K562 (cell line): ENCODE data around the gene AGFG2. TPM values are rescaled to one million over a fixed set of nuclear protein-coding genes. Genes with fewer than 3 reads are reported as not detected.

Experiments used
- ATAC-seq: fragments of 200-7000 bp; cut with Tn5 transposase; 3 replicates; pipeline ENCODE4 v1.9.1; 2020; ENCODE audit warnings: moderate library complexity
- BruUV-seq: library from RNA; stranded (reverse); fragments of 400-500 nt; replicated peaks from 2 replicates; lab custom pipeline; 2021; lab: Mats Ljungman, UMichigan
- CTCF ChIA-PET: fragments of 300-600 bp; formaldehyde crosslinking; extraction: SDS; loops from one replicate; lab custom pipeline; 2021; ENCODE audit warnings: low intra/inter-chr PET ratio; lab: Yijun Ruan, JAX
- POLR2A ChIA-PET: fragments of 300-600, 350-650 bp; sonication (Branson Sonifier 250); formaldehyde crosslinking; extraction: SDS; loops from one replicate; lab custom pipeline; 2021; ENCODE audit warnings: antibody characterized with exemption, inconsistent platforms; lab: Yijun Ruan, JAX
- DNase-seq, 4 experiments: peaks; one replicate each; pipeline versions ENCODE4 v3.0.0 to v3.0.0-alpha.2; 2011 to 2018; ENCODE audit warnings: low spot score in 3 of 4, mixed read lengths in 3 of 4; ENCODE audit errors: extremely low read depth in 1 of 4
- FAIRE-seq: peaks from 2 replicates; lab custom pipeline; 2011; peaks lifted over from hg19 to GRCh38; lab: Jason Lieb, UNC
- H2AFZ ChIP-seq: 2 replicates; pipeline ENCODE4 v1.6.0; 2011; ENCODE audit warnings: low read depth, low read length, control low read depth, inconsistent platforms
- H3K27ac ChIP-seq: fragments of 200-600 bp; 3 replicates; pipeline ENCODE4 v1.8.0; 2011; ENCODE audit warnings: low read depth, mild to moderate bottlenecking, control low read depth, inconsistent platforms, low read length, moderate library complexity, mixed read lengths; ENCODE audit errors: extremely low read depth
- H3K27me3 ChIP-seq, 2 experiments: fragments of 300-600 bp in 1 of 2; 2 replicates in 1 of 2; 3 replicates in 1 of 2; pipeline versions ENCODE4 v1.6.0 to v1.8.0; 2011; ENCODE audit warnings: inconsistent platforms in 2 of 2, low read length in 2 of 2, mild to moderate bottlenecking in 1 of 2, mixed read lengths in 1 of 2, moderate library complexity in 1 of 2; ENCODE audit not compliant: control insufficient read depth in 2 of 2, insufficient read depth in 2 of 2
- H3K36me3 ChIP-seq: fragments of 300-600 bp; 3 replicates; pipeline ENCODE4 v1.8.0; 2011; ENCODE audit warnings: mild to moderate bottlenecking, low read length, inconsistent platforms; ENCODE audit not compliant: control insufficient read depth, insufficient read depth
- H3K4me1 ChIP-seq, 2 experiments: fragments of 200-600 bp in 1 of 2; replicated peaks in 1 of 2; 2 replicates in 1 of 2; 3 replicates in 1 of 2; pipeline versions ENCODE4 v1.5.1 to v1.8.0; 2011; ENCODE audit warnings: inconsistent platforms in 2 of 2, low read length in 2 of 2, mild to moderate bottlenecking in 1 of 2, mixed read lengths in 1 of 2, moderate library complexity in 1 of 2; ENCODE audit not compliant: control insufficient read depth in 2 of 2, insufficient read depth in 2 of 2
- H3K4me2 ChIP-seq: 2 replicates; pipeline ENCODE4 v1.6.1; 2011; ENCODE audit warnings: low read length, control low read depth, inconsistent platforms, mixed read lengths; ENCODE audit not compliant: insufficient read depth
- H3K4me3 ChIP-seq: fragments of 200-600 bp; sonication (generic), shearing (Covaris generic); 2 replicates; pipeline ENCODE4 v1.5.1; 2016; ENCODE audit warnings: control low read depth, inconsistent platforms
- H3K79me2 ChIP-seq: fragments of 200-600 bp; 3 replicates; pipeline ENCODE4 v1.8.0; 2011; ENCODE audit warnings: low read length, inconsistent platforms; ENCODE audit not compliant: control insufficient read depth, insufficient read depth
- H3K9ac ChIP-seq, 2 experiments: 2 replicates each; pipeline versions ENCODE4 v1.6.0 to v1.6.1; 2011; ENCODE audit warnings: low read depth in 2 of 2, low read length in 2 of 2, control low read depth in 1 of 2, inconsistent platforms in 1 of 2, mild to moderate bottlenecking in 1 of 2, mixed read lengths in 1 of 2; ENCODE audit not compliant: insufficient read depth in 1 of 2
- H3K9me1 ChIP-seq: one replicate; pipeline ENCODE4 v1.6.0; 2011; ENCODE audit warnings: inconsistent platforms, mild to moderate bottlenecking, low read length, moderate library complexity; ENCODE audit not compliant: control insufficient read depth, insufficient read depth
- H3K9me3 ChIP-seq: replicated peaks from 2 replicates; pipeline ENCODE4 v1.5.1; 2011; ENCODE audit warnings: low read depth, low read length, inconsistent platforms; ENCODE audit not compliant: control insufficient read depth, insufficient read depth
- H4K20me1 ChIP-seq: replicated peaks from 2 replicates; pipeline ENCODE4 v1.6.1; 2011; ENCODE audit warnings: low read length, inconsistent platforms, mixed read lengths; ENCODE audit not compliant: control insufficient read depth, insufficient read depth
- ADNP ChIP-seq: fragments of 200-800 bp; sonication (Bioruptor generic); IDR thresholded peaks from 2 replicates; pipeline ENCODE4 v1.6.1; 2016; ENCODE audit warnings: missing genetic modification characterization, missing compliant biosample characterization
- BCOR ChIP-seq: fragments of 450-650 bp; IDR thresholded peaks from 2 replicates; pipeline ENCODE4 v1.6.1; 2016
- CBX1 ChIP-seq: sonication (generic); IDR thresholded peaks from 2 replicates; pipeline ENCODE4 v1.6.1; 2016; ENCODE audit warnings: antibody characterized with exemption, low read depth, mild to moderate bottlenecking
- CSDE1 ChIP-seq, 2 experiments: fragments of 450-650 bp; IDR thresholded peaks; 2 replicates each; pipeline ENCODE4 v1.6.1; 2016; ENCODE audit warnings: mild to moderate bottlenecking in 1 of 2
- ELK1 ChIP-seq: sonication (generic); formaldehyde crosslinking; IDR thresholded peaks from 2 replicates; pipeline ENCODE4 v1.8.1; 2022; ENCODE audit warnings: missing genetic modification reagents
- HDAC1 ChIP-seq, 2 experiments: fragments of 450-650 bp; IDR thresholded peaks; 2 replicates each; pipeline ENCODE4 v1.6.1; 2016 to 2017; ENCODE audit warnings: inconsistent platforms in 1 of 2, mild to moderate bottlenecking in 1 of 2, moderate library complexity in 1 of 2
- HDAC2 ChIP-seq: fragments of 450-650 bp; IDR thresholded peaks from 2 replicates; pipeline ENCODE4 v1.6.1; 2016; ENCODE audit warnings: mild to moderate bottlenecking
- KDM1A ChIP-seq, 2 experiments: fragments of 450-650 bp; IDR thresholded peaks; 2 replicates each; pipeline ENCODE4 v1.6.1; 2016; ENCODE audit warnings: mild to moderate bottlenecking in 2 of 2
- POLR3G ChIP-seq: IDR thresholded peaks from 2 replicates; pipeline ENCODE4 v1.6.1; 2011; ENCODE audit not compliant: insufficient read length, insufficient replicate concordance; ENCODE audit errors: extremely low read depth
- RBM14 ChIP-seq: fragments of 200-400 bp; formaldehyde crosslinking; IDR thresholded peaks from 2 replicates; pipeline ENCODE4 v1.6.1; 2018; ENCODE audit warnings: low read depth, mild to moderate bottlenecking, low read length, moderate library complexity, borderline replicate concordance; ENCODE audit not compliant: insufficient read depth
- RBM25 ChIP-seq: fragments of 200-400 bp; formaldehyde crosslinking; IDR thresholded peaks from 2 replicates; pipeline ENCODE4 v1.6.1; 2018; ENCODE audit warnings: low read length, low read depth, moderate library complexity; ENCODE audit not compliant: severe bottlenecking
- RCOR1 ChIP-seq, 2 experiments: IDR thresholded peaks; 2 replicates each; pipeline ENCODE4 v1.6.1; 2012; ENCODE audit warnings: low read depth in 2 of 2, low read length in 2 of 2, borderline replicate concordance in 1 of 2, improper control_type of control experiment in 1 of 2
- SMARCA5 ChIP-seq: fragments of 450-650 bp; IDR thresholded peaks from 2 replicates; pipeline ENCODE4 v1.6.1; 2016
- XRCC5 ChIP-seq: fragments of 200-400 bp; formaldehyde crosslinking; IDR thresholded peaks from 2 replicates; pipeline ENCODE4 v1.6.1; 2017; ENCODE audit warnings: low read depth, mild to moderate bottlenecking, low read length
- ZBTB17 ChIP-seq: fragments of 450-650 bp; formaldehyde crosslinking; IDR thresholded peaks from 2 replicates; pipeline ENCODE4 v1.4.0; 2020; ENCODE audit warnings: mild to moderate bottlenecking
- ZFP36 ChIP-seq: fragments of 150-350 bp; IDR thresholded peaks from 2 replicates; pipeline ENCODE4 v1.6.1; 2018; ENCODE audit warnings: low read length, low read depth; ENCODE audit not compliant: partially characterized antibody
- ZMIZ1 ChIP-seq, 2 experiments: fragments of 150-350 bp in 1 of 2; IDR thresholded peaks; 2 replicates each; pipeline ENCODE4 v1.6.1; 2012 to 2016; ENCODE audit warnings: low read depth in 2 of 2, low read length in 2 of 2, mild to moderate bottlenecking in 1 of 2, moderate library complexity in 1 of 2
- ZNF444 ChIP-seq: fragments of 250-450 bp; sonication (Bioruptor Pico); IDR thresholded peaks from 2 replicates; pipeline ENCODE4 v1.4.0; 2020; ENCODE audit warnings: mild to moderate bottlenecking, moderate library complexity
- WGBS: fragments of 100-300 bp; shearing (Covaris generic); methylation state at CpG from one replicate; pipeline ENCODE4 v1.1.6; 2016; ENCODE audit warnings: low coverage, mixed read lengths; ENCODE audit not compliant: insufficient coverage; ENCODE audit errors: missing lambda C conversion rate; 5-methylcytosine and 5-hydroxymethylcytosine counted together
- in situ Hi-C: fragments of 300-500 bp; cut with MboI; formaldehyde crosslinking; loops from 4 replicates; pipeline ENCODE4 v1.15.0; 2018; ENCODE audit warnings: inconsistent platforms, mixed read lengths
- intact Hi-C: fragments of 100-400 bp; cut with micrococcal nuclease; formaldehyde crosslinking; loops from 2 replicates; pipeline ENCODE4 v1.14.2; 2022
- polyA plus RNA-seq, 8 experiments: library from polyadenylated mRNA; depleted of rRNA in 4 of 8; stranded (reverse) in 5 of 8; unstranded in 3 of 8; fragments of >200 nt; fragmentation: Nextera tagmentation in 2 of 8; fragmentation: Illumina TruSeq in 1 of 8; extraction: Ambion mirVana in 2 of 8; extraction: Trizol in 1 of 8; gene quantifications; 2 replicates each; pipeline versions ENCODE4 v1.2.1 to v1.2.3, GENCODE V29; 2011 to 2014; ENCODE audit warnings: inconsistent platforms in 1 of 8, missing spikeins in 1 of 8
- total RNA-seq, 7 experiments: library from RNA; depleted of rRNA in 6 of 7; stranded (reverse); fragments of >200 nt in 6 of 7; fragmentation: Illumina TruSeq in 2 of 7; extraction: Trizol in 2 of 7; gene quantifications; 2 replicates each; pipeline versions ENCODE4 v1.2.1 to v1.2.3, GENCODE V29; 2011 to 2021; ENCODE audit warnings: low replicate concordance in 1 of 7

The AGFG2 gene
- total and polyA plus RNA-seq, 9 of the 15 experiments (the other 6 are each of a cell fraction or from before 2014, with no cell fraction given): 0.31 to 23.1 (median 6.5) TPM

DNA sequence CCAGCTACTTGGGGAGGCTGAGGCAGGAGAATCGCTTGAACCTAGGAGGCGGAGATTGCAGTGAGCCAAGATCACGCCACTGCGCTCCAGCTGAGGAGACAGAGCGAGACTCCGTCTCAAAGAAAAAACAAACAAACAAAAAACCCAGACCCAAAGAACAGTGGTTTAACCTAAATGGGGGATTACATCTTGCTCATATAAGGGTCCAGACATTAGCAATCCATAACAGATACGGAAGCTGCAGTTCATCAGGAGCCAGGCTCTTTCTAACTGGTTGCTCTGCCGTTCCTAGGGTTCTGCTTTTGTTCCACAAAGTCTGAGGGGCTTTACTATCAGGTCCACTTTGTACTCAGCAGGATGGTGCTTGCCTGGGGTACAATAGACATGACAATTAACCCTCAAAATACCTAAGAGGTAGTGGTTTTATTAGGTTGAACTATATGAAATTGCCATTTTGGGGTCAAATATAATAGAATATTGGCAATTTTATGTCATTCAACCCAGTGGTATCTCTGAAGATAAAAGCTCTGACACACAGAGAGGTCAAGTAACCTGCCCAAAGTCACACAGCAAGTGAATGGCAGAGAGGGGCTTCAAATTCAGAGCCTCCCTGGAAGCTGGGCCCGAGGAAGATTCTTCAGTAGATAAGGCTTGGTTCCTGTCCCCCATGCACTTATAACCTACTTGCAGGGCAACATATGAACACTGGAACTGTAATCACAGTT lies 34.0 kb upstream of the AGFG2 start:
- no peak for ATAC-seq
- peak overlapping the region; percentile 26; the same call in 1 of the 2 replicates for H2AFZ ChIP-seq
- intact Hi-C loops: loop anchor here (5.0 kb wide), 1 partner anchor 32 kb away; the partner anchor contains the start of gene AGFG2
- CTCF ChIA-PET: no interaction called here
- peaks cover 4 to 29% of the 10 kb centered on the region in 2 experiments; a peak in 3 of 5 replicates for H3K4me1 ChIP-seq
- no peak for FAIRE-seq
- no peaks in the 10 kb centered on the region for H3K79me2 ChIP-seq
- H3K4me3 ChIP-seq: no peak overlapping the region
- no peak overlapping the region for H3K9ac ChIP-seq
- no TSS peak for BruUV-seq
- H3K27me3 ChIP-seq: no peaks in the 10 kb centered on the region
- DNase-seq: peak in 1 of 4 experiments; percentile 7
- H3K4me2 ChIP-seq: no peak overlapping the region
- no peaks in the 10 kb centered on the region for H3K36me3 ChIP-seq
- POLR2A ChIA-PET: no interaction called here
- H3K9me1 ChIP-seq: no peaks in the 10 kb centered on the region
- H3K27ac ChIP-seq: no peak overlapping the region
- H4K20me1 ChIP-seq: no peaks in the 10 kb centered on the region
- H3K9me3 ChIP-seq: no peaks in the 10 kb centered on the region
- in situ Hi-C loops: no loop called here
- WGBS: 76% methylated on average over 9 of the region's 9 CpGs
- TF ChIP-seq ADNP (peak; percentile 83), POLR3G (no peak), XRCC5 (0 out of 2 replicates have a peak, but pooled peaks have one; percentile 27), ZNF444 (CRISPR knock-in tag) (no peak), RCOR1 (IDR thresholded peaks at IDR 0.05; ENCODE audit: borderline replicate concordance in 1 of 2, low read depth in 2 of 2, low read length in 2 of 2) (peak; percentile 33 to 68; a peak in 3 of 4 replicates), RBM14 (no peak), KDM1A (IDR thresholded peaks at IDR 0.05) (peak; percentile 81 to 90), ZBTB17 (CRISPR knock-in tag) (peak; percentile 95), SMARCA5 (peak; percentile 85), BCOR (peak; percentile 98), CSDE1 (IDR thresholded peaks at IDR 0.05) (no peak), HDAC2 (peak; percentile 84; the same call in 1 of the 2 replicates), ZMIZ1 (IDR thresholded peaks at IDR 0.05; ENCODE audit: low read depth in 2 of 2, low read length in 2 of 2) (peak in 1 of 2 experiments; percentile 66; a peak in 1 of 4 replicates), CBX1 (0 out of 2 replicates have a peak, but pooled peaks have one; percentile 22), ZFP36 (peak; percentile 90), HDAC1 (IDR thresholded peaks at IDR 0.05) (peak in 1 of 2 experiments; percentile 27; a peak in 1 of 4 replicates), RBM25 (peak; percentile 97), ELK1 (CRISPR knock-in tag) (no peak)
